Measurements from ENCODE around the gene TANGO6. TPM values are rescaled to one million over a fixed set of nuclear protein-coding genes. Genes with fewer than 3 reads are reported as not detected.

Gene TANGO6
- total RNA-seq, 1 donor from 2014 or later, result 11.1 TPM

DNA sequence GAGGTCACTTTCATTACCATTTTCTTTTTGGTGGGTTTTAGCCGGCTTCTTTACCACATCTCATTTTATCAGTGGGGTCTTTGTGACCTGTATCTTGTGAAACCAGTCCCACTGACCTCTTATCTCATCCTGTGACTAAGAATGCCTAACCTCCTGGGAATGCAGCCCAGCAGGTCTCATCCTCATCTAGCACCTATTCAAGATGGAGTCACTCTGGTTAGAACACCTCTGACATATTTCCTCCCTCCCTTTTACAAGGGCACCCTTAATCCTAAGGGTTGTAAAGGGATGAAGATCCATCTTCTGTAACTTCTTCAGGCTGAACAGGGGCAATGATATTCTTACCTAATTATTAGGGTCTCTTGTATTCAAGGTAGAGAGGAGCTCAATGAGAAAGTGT is 154.2 kb downstream of the TANGO6 start:
- Mint-ChIP-seq H3K4me1 (ENCODE audit: low read depth) (peaks cover 32% of the 10 kb centered on the region), H3K9me3 (ENCODE audit: low read depth) (no peaks in the 10 kb centered on the region), H3K36me3 (ENCODE audit: low read depth) (no peaks in the 10 kb centered on the region), H3K27ac (ENCODE audit: unreplicated experiment) (no peak overlapping the region), H3K4me3 (ENCODE audit: unreplicated experiment) (no peak overlapping the region), H3K27me3 (ENCODE audit: low read depth) (no peaks in the 10 kb centered on the region)
- TF ChIP-seq, protein P1, sequence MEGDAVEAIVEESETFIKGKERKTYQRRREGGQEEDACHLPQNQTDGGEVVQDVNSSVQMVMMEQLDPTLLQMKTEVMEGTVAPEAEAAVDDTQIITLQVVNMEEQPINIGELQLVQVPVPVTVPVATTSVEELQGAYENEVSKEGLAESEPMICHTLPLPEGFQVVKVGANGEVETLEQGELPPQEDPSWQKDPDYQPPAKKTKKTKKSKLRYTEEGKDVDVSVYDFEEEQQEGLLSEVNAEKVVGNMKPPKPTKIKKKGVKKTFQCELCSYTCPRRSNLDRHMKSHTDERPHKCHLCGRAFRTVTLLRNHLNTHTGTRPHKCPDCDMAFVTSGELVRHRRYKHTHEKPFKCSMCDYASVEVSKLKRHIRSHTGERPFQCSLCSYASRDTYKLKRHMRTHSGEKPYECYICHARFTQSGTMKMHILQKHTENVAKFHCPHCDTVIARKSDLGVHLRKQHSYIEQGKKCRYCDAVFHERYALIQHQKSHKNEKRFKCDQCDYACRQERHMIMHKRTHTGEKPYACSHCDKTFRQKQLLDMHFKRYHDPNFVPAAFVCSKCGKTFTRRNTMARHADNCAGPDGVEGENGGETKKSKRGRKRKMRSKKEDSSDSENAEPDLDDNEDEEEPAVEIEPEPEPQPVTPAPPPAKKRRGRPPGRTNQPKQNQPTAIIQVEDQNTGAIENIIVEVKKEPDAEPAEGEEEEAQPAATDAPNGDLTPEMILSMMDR (IDR thresholded peaks at IDR 0.05), result no peak
- DNase-seq (ENCODE audit: low spot score), result no peak

DNA sequence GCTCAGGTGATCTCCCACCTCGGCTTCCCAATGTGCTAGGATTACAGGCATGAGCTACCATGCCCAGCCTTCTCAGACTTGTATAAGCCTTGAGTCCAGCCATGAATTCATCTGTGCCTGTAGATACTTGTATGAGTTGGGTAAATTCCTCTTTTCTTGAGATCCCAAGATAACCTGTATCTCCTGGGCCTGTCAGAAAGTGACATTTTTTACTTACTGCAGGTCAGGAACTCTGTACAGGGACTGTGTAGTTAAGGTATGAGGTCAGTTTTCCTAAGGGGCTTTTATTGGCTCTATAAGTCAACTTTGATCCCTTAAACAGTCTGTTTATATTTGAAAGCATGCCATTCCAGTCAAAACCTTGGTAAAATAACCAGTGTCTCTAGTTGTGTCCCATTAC is 155.8 kb downstream of the TANGO6 start:
- Mint-ChIP-seq H3K36me3 (ENCODE audit: low read depth) (peaks cover 3% of the 10 kb centered on the region), H3K4me3 (ENCODE audit: unreplicated experiment) (no peak overlapping the region), H3K27me3 (ENCODE audit: low read depth) (no peaks in the 10 kb centered on the region), H3K9me3 (ENCODE audit: low read depth) (peaks cover 7% of the 10 kb centered on the region), H3K4me1 (ENCODE audit: low read depth) (peaks cover 18% of the 10 kb centered on the region), H3K27ac (ENCODE audit: unreplicated experiment) (no peak overlapping the region)
- DNase-seq (ENCODE audit: low spot score), result no peak
- TF ChIP-seq, protein P1 (IDR thresholded peaks at IDR 0.05), result no peak

DNA sequence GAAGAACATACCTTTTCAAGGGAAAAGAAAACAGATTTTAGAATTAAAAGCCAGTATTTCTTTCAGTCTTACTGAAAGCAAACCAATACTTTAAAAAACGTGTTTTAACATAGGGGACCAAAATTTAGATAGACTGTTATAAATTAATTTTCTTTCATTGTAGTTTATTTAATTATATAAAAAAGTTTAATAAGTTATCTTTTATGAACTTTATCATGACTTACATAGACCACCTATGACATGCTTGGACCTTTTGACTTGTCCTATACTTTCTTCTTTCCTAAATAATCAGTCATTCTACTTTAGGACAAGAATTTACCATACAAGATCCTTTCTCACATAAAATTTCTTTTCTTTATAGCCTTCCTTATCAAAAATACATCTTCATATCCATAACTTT is 160.2 kb downstream of the TANGO6 start:
- H3K4me3 Mint-ChIP-seq (ENCODE audit: unreplicated experiment), result no peak overlapping the region
- no peaks in the 10 kb centered on the region for H3K27me3 Mint-ChIP-seq (ENCODE audit: low read depth)
- H3K36me3 Mint-ChIP-seq (ENCODE audit: low read depth), result peaks cover 3% of the 10 kb centered on the region
- no peak overlapping the region for H3K27ac Mint-ChIP-seq (ENCODE audit: unreplicated experiment)
- H3K4me1 Mint-ChIP-seq (ENCODE audit: low read depth), result peaks cover 8% of the 10 kb centered on the region
- H3K9me3 Mint-ChIP-seq (ENCODE audit: low read depth), result peaks cover 7% of the 10 kb centered on the region
- TF ChIP-seq, protein P1 (IDR thresholded peaks at IDR 0.05), result no peak
- no peak for DNase-seq (ENCODE audit: low spot score)

DNA sequence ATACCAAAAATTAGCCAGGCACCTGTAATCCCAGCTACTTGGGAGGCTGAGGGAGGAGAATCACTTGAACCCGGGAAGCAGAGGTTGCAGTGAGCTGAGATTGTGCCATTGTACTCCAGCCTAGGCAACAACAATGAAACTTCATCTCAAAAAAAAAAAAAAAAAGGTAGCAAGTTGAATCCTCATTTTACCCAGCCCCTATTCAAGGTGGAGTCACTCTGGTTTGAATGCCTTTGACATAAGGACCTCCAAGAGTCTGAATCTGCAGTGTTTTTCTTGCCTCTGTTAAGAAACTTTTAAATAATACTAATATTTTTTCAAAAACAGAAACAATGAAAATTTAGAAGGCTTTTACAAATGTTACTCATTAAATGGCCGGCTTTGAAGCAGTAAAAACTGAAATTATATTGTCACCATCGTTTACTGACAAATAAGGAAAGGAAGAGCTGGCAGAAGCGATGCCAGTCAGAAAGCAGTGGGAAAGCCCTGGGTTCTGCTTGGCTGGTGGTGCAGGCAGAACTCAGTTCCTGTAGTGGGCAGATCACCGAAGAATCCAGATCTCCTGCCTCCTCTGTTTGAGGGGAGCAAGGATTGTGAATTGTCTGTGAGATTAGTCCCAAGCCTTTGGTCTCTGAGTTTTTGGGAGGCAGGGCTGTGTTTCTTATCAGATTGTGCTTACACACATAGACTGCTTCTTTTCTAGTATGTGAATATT is 162.5 kb downstream of the TANGO6 start:
- no peak overlapping the region for H3K27ac Mint-ChIP-seq (ENCODE audit: unreplicated experiment)
- TF ChIP-seq, protein P1 (IDR thresholded peaks at IDR 0.05), result no peak
- H3K9me3 Mint-ChIP-seq (ENCODE audit: low read depth), result peaks cover 7% of the 10 kb centered on the region
- H3K27me3 Mint-ChIP-seq (ENCODE audit: low read depth), result no peaks in the 10 kb centered on the region
- no peaks in the 10 kb centered on the region for H3K4me1 Mint-ChIP-seq (ENCODE audit: low read depth)
- H3K4me3 Mint-ChIP-seq (ENCODE audit: unreplicated experiment), result no peak overlapping the region
- peaks cover 3% of the 10 kb centered on the region for H3K36me3 Mint-ChIP-seq (ENCODE audit: low read depth)
- no peak for DNase-seq (ENCODE audit: low spot score)

DNA sequence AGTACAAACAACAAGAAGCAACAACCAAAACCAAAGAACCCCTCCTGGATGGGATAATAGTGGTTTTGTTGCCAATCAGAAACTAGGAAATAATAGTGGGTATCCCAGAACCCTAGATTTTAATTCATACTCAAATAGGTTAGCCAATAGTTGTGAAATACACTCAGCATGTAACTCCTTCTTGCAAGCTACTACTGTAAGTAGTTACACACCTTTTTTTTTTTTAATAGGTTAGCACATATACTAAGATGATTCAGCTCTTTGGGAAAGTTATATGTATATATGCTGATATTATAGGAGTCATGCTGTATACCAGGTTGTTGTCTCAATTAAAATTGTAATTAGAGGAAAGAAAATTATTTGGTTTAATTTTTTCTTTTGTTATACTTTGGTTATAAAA is 169.6 kb downstream of the TANGO6 start:
- H3K4me3 Mint-ChIP-seq (ENCODE audit: unreplicated experiment), result no peak overlapping the region
- H3K36me3 Mint-ChIP-seq (ENCODE audit: low read depth), result no peaks in the 10 kb centered on the region
- DNase-seq (ENCODE audit: low spot score), result no peak
- peaks cover 8% of the 10 kb centered on the region for H3K4me1 Mint-ChIP-seq (ENCODE audit: low read depth)
- H3K9me3 Mint-ChIP-seq (ENCODE audit: low read depth), result no peaks in the 10 kb centered on the region
- H3K27ac Mint-ChIP-seq (ENCODE audit: unreplicated experiment), result no peak overlapping the region
- TF ChIP-seq, protein P1 (IDR thresholded peaks at IDR 0.05), result no peak
- no peaks in the 10 kb centered on the region for H3K27me3 Mint-ChIP-seq (ENCODE audit: low read depth)
